H1 (cell line): ENCODE measurements around the gene ADNP2. TPM values are rescaled to one million over a fixed set of nuclear protein-coding genes. Genes with fewer than 3 reads are reported as not detected.

Experiments
- CTCF ChIA-PET: fragments of 300-600 bp; sonication (Branson Sonifier 250); formaldehyde crosslinking; loops from one replicate; lab custom pipeline; 2021; ENCODE audit not compliant: partially characterized antibody; lab: Charles Lee
- POLR2A ChIA-PET: fragments of 300-600 bp; sonication (Branson Sonifier 250); formaldehyde crosslinking; loops from one replicate; lab custom pipeline; 2021; ENCODE audit warnings: inconsistent platforms; ENCODE audit not compliant: partially characterized antibody; lab: Charles Lee
- DNase-seq, 2 experiments: peaks; one replicate each; pipeline versions ENCODE4 v3.0.0 to v3.0.0-alpha.2; 2010 to 2022; ENCODE audit warnings: low spot score in 2 of 2, low read depth in 1 of 2, mixed read lengths in 1 of 2
- FAIRE-seq: peaks from 2 replicates; lab custom pipeline; 2011; peaks lifted over from hg19 to GRCh38; lab: Jason Lieb, UNC
- H2AFZ ChIP-seq: 2 replicates; pipeline ENCODE4 v1.8.1; 2012; ENCODE audit warnings: low read length, inconsistent platforms
- H2AK5ac ChIP-seq: 2 replicates; pipeline ENCODE4 v1.6.1; 2013; ENCODE audit warnings: low read depth, low read length
- H2BK120ac ChIP-seq: replicated peaks from 2 replicates; pipeline ENCODE3; 2013; ENCODE audit warnings: low read depth, low read length, inconsistent platforms
- H2BK12ac ChIP-seq: 2 replicates; pipeline ENCODE4 v1.6.1; 2013; ENCODE audit warnings: low read depth, low read length
- H2BK15ac ChIP-seq: 2 replicates; pipeline ENCODE4 v1.6.1; 2013; ENCODE audit warnings: low read length
- H2BK20ac ChIP-seq: 2 replicates; pipeline ENCODE4 v1.6.1; 2013; ENCODE audit warnings: low read length
- H2BK5ac ChIP-seq: 2 replicates; pipeline ENCODE4 v1.6.1; 2013; ENCODE audit warnings: low read depth, low read length
- H3K14ac ChIP-seq: 2 replicates; pipeline ENCODE4 v1.6.1; 2013; ENCODE audit warnings: inconsistent platforms; ENCODE audit not compliant: insufficient read length
- H3K18ac ChIP-seq: 2 replicates; pipeline ENCODE4 v1.6.1; 2013; ENCODE audit warnings: low read length; ENCODE audit errors: extremely low read depth
- H3K23ac ChIP-seq: 2 replicates; pipeline ENCODE4 v1.6.1; 2013; ENCODE audit warnings: inconsistent platforms; ENCODE audit not compliant: insufficient read length
- H3K23me2 ChIP-seq: 2 replicates; pipeline ENCODE4 v1.6.1; 2013; ENCODE audit warnings: low read depth, low read length
- H3K27ac ChIP-seq: 2 replicates; pipeline ENCODE4 v1.6.1; 2011; ENCODE audit warnings: low read depth, low read length, inconsistent platforms
- H3K27me3 ChIP-seq, 4 experiments: replicated peaks in 1 of 4; 1 replicate in 1 of 4; 2 replicates in 3 of 4; pipeline versions ENCODE4 v1.6.1 to v1.8.1; 2011 to 2013; ENCODE audit warnings: low read length in 3 of 4, mild to moderate bottlenecking in 3 of 4, inconsistent platforms in 2 of 4, mixed read lengths in 2 of 4, moderate library complexity in 1 of 4; ENCODE audit not compliant: control insufficient read depth in 3 of 4, insufficient read depth in 3 of 4; ENCODE audit errors: extremely low read depth in 1 of 4
- H3K36me3 ChIP-seq, 4 experiments: 2 replicates each; pipeline versions ENCODE4 v1.6.1 to v1.8.1; 2011 to 2013; ENCODE audit warnings: mild to moderate bottlenecking in 4 of 4, low read length in 3 of 4, moderate library complexity in 2 of 4, control low read depth in 1 of 4, inconsistent platforms in 1 of 4; ENCODE audit not compliant: insufficient read depth in 4 of 4, control insufficient read depth in 2 of 4
- H3K4ac ChIP-seq: replicated peaks from 2 replicates; pipeline ENCODE3; 2013; ENCODE audit warnings: low read length, low read depth, mixed read lengths, inconsistent platforms; ENCODE audit not compliant: insufficient read length
- H3K4me1 ChIP-seq, 4 experiments: replicated peaks in 1 of 4; 1 replicate in 1 of 4; 2 replicates in 3 of 4; pipeline versions ENCODE4 v1.6.1 to v1.8.1; 2011 to 2013; ENCODE audit warnings: low read length in 3 of 4, inconsistent platforms in 2 of 4, mixed read lengths in 1 of 4; ENCODE audit not compliant: insufficient read depth in 4 of 4, control insufficient read depth in 3 of 4
- H3K4me2 ChIP-seq, 2 experiments: 2 replicates each; pipeline versions ENCODE4 v1.6.1 to v1.8.1; 2011 to 2013; ENCODE audit warnings: low read depth in 2 of 2, low read length in 2 of 2, control low read depth in 1 of 2, inconsistent platforms in 1 of 2, mild to moderate bottlenecking in 1 of 2; ENCODE audit not compliant: insufficient read depth in 1 of 2
- H3K4me3 ChIP-seq, 4 experiments: fragments of 200-600, 300-600 bp in 1 of 4; sonication (generic), shearing (Covaris generic), sonication (Bioruptor Twin) in 1 of 4; 2 replicates each; pipeline versions ENCODE4 v1.5.1 to v1.8.1; 2011 to 2016; ENCODE audit warnings: low read length in 4 of 4, low read depth in 3 of 4, control low read depth in 2 of 4, inconsistent platforms in 2 of 4, mild to moderate bottlenecking in 2 of 4, mixed read lengths in 1 of 4, moderate library complexity in 1 of 4; ENCODE audit not compliant: insufficient read depth in 2 of 4; ENCODE audit errors: extremely low read depth in 1 of 4
- H3K56ac ChIP-seq: replicated peaks from 2 replicates; pipeline ENCODE3; 2013; ENCODE audit warnings: low read depth, mild to moderate bottlenecking, mixed read lengths, low read length, inconsistent platforms; ENCODE audit not compliant: insufficient read length
- H3K79me1 ChIP-seq: 2 replicates; pipeline ENCODE4 v1.6.1; 2013; ENCODE audit warnings: low read depth, low read length, control low read depth
- H3K79me2 ChIP-seq, 2 experiments: 2 replicates each; pipeline versions ENCODE4 v1.6.1 to v1.8.1; 2012 to 2013; ENCODE audit warnings: low read length in 2 of 2, mild to moderate bottlenecking in 2 of 2, inconsistent platforms in 1 of 2; ENCODE audit not compliant: insufficient read depth in 2 of 2, control insufficient read depth in 1 of 2
- H3K9ac ChIP-seq, 4 experiments: replicated peaks in 1 of 4; 1 replicate in 1 of 4; 2 replicates in 3 of 4; pipeline versions ENCODE4 v1.6.1 to v1.8.1; 2011 to 2013; ENCODE audit warnings: low read depth in 3 of 4, low read length in 3 of 4, control low read depth in 2 of 4, mild to moderate bottlenecking in 2 of 4, moderate library complexity in 2 of 4, inconsistent platforms in 1 of 4; ENCODE audit errors: extremely low read depth in 1 of 4
- H3K9me3 ChIP-seq, 2 experiments: 2 replicates each; pipeline versions ENCODE4 v1.6.1 to v1.8.1; 2012 to 2013; ENCODE audit warnings: mild to moderate bottlenecking in 2 of 2, moderate library complexity in 2 of 2, control low read depth in 1 of 2, inconsistent platforms in 1 of 2, low read depth in 1 of 2, low read length in 1 of 2, mixed read lengths in 1 of 2; ENCODE audit not compliant: insufficient read depth in 2 of 2
- H4K20me1 ChIP-seq, 2 experiments: replicated peaks in 1 of 2; 2 replicates each; pipeline versions ENCODE3 to v1.8.1; 2011 to 2013; ENCODE audit warnings: inconsistent platforms in 2 of 2, low read length in 2 of 2, mild to moderate bottlenecking in 1 of 2; ENCODE audit not compliant: insufficient read depth in 2 of 2, control insufficient read depth in 1 of 2
- H4K5ac ChIP-seq: 2 replicates; pipeline ENCODE4 v1.6.1; 2013; ENCODE audit warnings: low read length, low read depth, mixed read lengths, inconsistent platforms; ENCODE audit not compliant: insufficient read length
- H4K8ac ChIP-seq: 2 replicates; pipeline ENCODE4 v1.8.0; 2013; ENCODE audit warnings: mild to moderate bottlenecking, moderate library complexity, low read length, inconsistent platforms; ENCODE audit not compliant: insufficient read depth; ENCODE audit errors: extremely low read depth
- H4K91ac ChIP-seq: replicated peaks from 2 replicates; pipeline ENCODE3; 2013; ENCODE audit warnings: low read length, mixed read lengths, inconsistent platforms; ENCODE audit not compliant: insufficient read length
- BACH1 ChIP-seq: IDR thresholded peaks from 2 replicates; pipeline ENCODE4 v1.6.1; 2012; ENCODE audit warnings: low read length, improper control_type of control experiment
- CTBP2 ChIP-seq: IDR thresholded peaks from 2 replicates; pipeline ENCODE4 v1.7.0; 2011; ENCODE audit warnings: borderline replicate concordance, mild to moderate bottlenecking, moderate library complexity, mixed read lengths, low read length; ENCODE audit not compliant: insufficient read depth, insufficient read length
- FOSL1 ChIP-seq: IDR thresholded peaks from 2 replicates; pipeline ENCODE4 v1.6.1; 2011; ENCODE audit warnings: mild to moderate bottlenecking, low read depth, low read length, moderate library complexity; ENCODE audit not compliant: insufficient read depth
- HDAC6 ChIP-seq: IDR thresholded peaks from one replicate; pipeline ENCODE4 v1.7.1; 2012; ENCODE audit warnings: low read depth, mild to moderate bottlenecking, inconsistent platforms, low read length, moderate library complexity
- KDM5A ChIP-seq: fragments of 200-600 bp; IDR thresholded peaks from 2 replicates; pipeline ENCODE4 v1.7.1; 2012; ENCODE audit warnings: mild to moderate bottlenecking, low read length, inconsistent platforms, mixed read lengths
- MAFK ChIP-seq: IDR thresholded peaks from 2 replicates; pipeline ENCODE4 v1.6.1; 2012; ENCODE audit warnings: low read depth, mild to moderate bottlenecking, improper control_type of control experiment, low read length
- NANOG ChIP-seq: IDR thresholded peaks from 2 replicates; pipeline ENCODE4 v1.6.1; 2011; ENCODE audit warnings: low read length, low read depth, mild to moderate bottlenecking, inconsistent platforms; ENCODE audit not compliant: insufficient read depth, poor library complexity, severe bottlenecking
- NRF1 ChIP-seq: IDR thresholded peaks from 2 replicates; pipeline ENCODE4 v1.6.1; 2011; ENCODE audit warnings: mild to moderate bottlenecking, low read depth, low read length, improper control_type of control experiment
- POU5F1 ChIP-seq: IDR thresholded peaks from 2 replicates; pipeline ENCODE4 v1.6.1; 2011; ENCODE audit warnings: low read depth, mild to moderate bottlenecking, low read length, moderate library complexity
- RAD21 ChIP-seq, 2 experiments: IDR thresholded peaks in 1 of 2; conservative IDR thresholded peaks in 1 of 2; 2 replicates each; pipeline ENCODE4 v1.6.1; 2011; ENCODE audit warnings: low read depth in 2 of 2, low read length in 2 of 2, improper control_type of control experiment in 1 of 2, inconsistent platforms in 1 of 2, mild to moderate bottlenecking in 1 of 2, moderate library complexity in 1 of 2
- SIRT6 ChIP-seq: IDR thresholded peaks from one replicate; pipeline ENCODE4 v1.7.1; 2012; ENCODE audit warnings: low read length, inconsistent platforms
- SUZ12 ChIP-seq: fragments of 200-600 bp; sonication (generic); IDR thresholded peaks from 2 replicates; pipeline ENCODE4 v1.6.1; 2012; ENCODE audit warnings: mild to moderate bottlenecking, inconsistent platforms, low read length, moderate library complexity, mixed read lengths
- TAF1 ChIP-seq: IDR thresholded peaks from 2 replicates; pipeline ENCODE4 v1.6.1; 2011; ENCODE audit warnings: mild to moderate bottlenecking, low read depth, low read length
- TEAD4 ChIP-seq: IDR thresholded peaks from 2 replicates; pipeline ENCODE4 v1.6.1; 2012; ENCODE audit warnings: low read depth, low read length, inconsistent platforms, mixed read lengths
- ZNF274 ChIP-seq: IDR thresholded peaks from 2 replicates; pipeline ENCODE4 v1.7.0; 2012; ENCODE audit warnings: low read length, borderline replicate concordance; ENCODE audit errors: extremely low read depth
- WGBS, 2 experiments: shearing (Covaris generic) in 1 of 2; methylation state at CpG; one replicate each; pipeline versions ENCODE4 v1.1.6 to v1.1.7; 2013 to 2015; ENCODE audit warnings: low lambda C conversion rate in 2 of 2, mixed read lengths in 2 of 2, inconsistent platforms in 1 of 2, low coverage in 1 of 2, missing lambda C conversion rate in 1 of 2; ENCODE audit not compliant: insufficient replicate concordance in 2 of 2, insufficient coverage in 1 of 2, insufficient read length in 1 of 2; ENCODE audit errors: extremely low coverage in 1 of 2, missing lambda C conversion rate in 1 of 2; 5-methylcytosine and 5-hydroxymethylcytosine counted together
- polyA plus RNA-seq, 7 experiments: library from polyadenylated mRNA; depleted of rRNA in 3 of 7; stranded (reverse) in 5 of 7; unstranded in 2 of 7; fragments of >200 nt in 5 of 7; fragments of 200-250 nt in 2 of 7; gene quantifications; 1 replicate in 5 of 7; 2 replicates in 1 of 7; 4 replicates in 1 of 7; pipeline versions ENCODE4 v1.2.1 to v1.2.3, GENCODE V29; 2011 to 2013; ENCODE audit warnings: missing spikeins in 2 of 7, mixed read lengths in 2 of 7
- total RNA-seq: library from RNA; stranded (reverse); fragmentation: NEBNext Ultra II Directional; extraction: Animal tissue kit (Norgen Biotek cat#: 25700); gene quantifications from 2 replicates; pipeline ENCODE4 v1.2.1, GENCODE V29; 2021

ADNP2 gene
- total and polyA plus RNA-seq, 2 of the 8 experiments (the other 6 are each of a cell fraction or from before 2014, with no cell fraction given), result 25.1 to 61.6 TPM

- H3K9ac ChIP-seq, result no peak overlapping the region
- no peak overlapping the region for H3K4ac ChIP-seq
- no peaks in the 10 kb centered on the region for H3K27me3 ChIP-seq
- no peak overlapping the region for H3K56ac ChIP-seq
- H2AK5ac ChIP-seq, result no peak overlapping the region
- H2BK120ac ChIP-seq, result no peak overlapping the region
- H2BK5ac ChIP-seq, result no peak overlapping the region
- peaks cover 0 to 2% of the 10 kb centered on the region in 2 experiments; a peak in 2 of 4 replicates for H3K9me3 ChIP-seq
- H2BK12ac ChIP-seq, result no peak overlapping the region
- no peaks in the 10 kb centered on the region for H3K79me2 ChIP-seq
- CTCF ChIA-PET, result interaction anchor here (0.7 to 2.5 kb wide), 10 partner anchors 11 to 84 kb away, joined by 3 to 12 read pairs (median 4); no protein-coding TSS in a partner anchor
- no peak overlapping the region for H2BK15ac ChIP-seq
- no peak overlapping the region for H4K5ac ChIP-seq
- DNase-seq, result no peak
- H3K18ac ChIP-seq, result no peak overlapping the region
- H4K20me1 ChIP-seq, result peaks cover 0 to 8% of the 10 kb centered on the region in 2 experiments
- no peak overlapping the region for H3K4me3 ChIP-seq
- no peaks in the 10 kb centered on the region for H3K36me3 ChIP-seq
- no peaks in the 10 kb centered on the region for H3K23me2 ChIP-seq
- no peak overlapping the region for H2AFZ ChIP-seq
- POLR2A ChIA-PET, result interaction anchor here (2.1 kb wide), 1 partner anchor 9 kb away, joined by 5 read pairs; no protein-coding TSS in a partner anchor
- H2BK20ac ChIP-seq, result no peak overlapping the region
- no peak overlapping the region for H3K4me2 ChIP-seq
- no peak overlapping the region for H3K27ac ChIP-seq
- no peaks in the 10 kb centered on the region for H3K4me1 ChIP-seq
- H3K23ac ChIP-seq, result no peak overlapping the region
- WGBS, 2 experiments, result 94% methylated on average over 10 of the region's 10 CpGs; no CpG with 5 or more reads in 1 of the 2 experiments
- no peak overlapping the region for H3K14ac ChIP-seq
- FAIRE-seq, result no peak
- peaks cover 5% of the 10 kb centered on the region for H3K79me1 ChIP-seq
- no peak overlapping the region for H4K91ac ChIP-seq
- H4K8ac ChIP-seq, result no peak overlapping the region
- TF ChIP-seq FOSL1 (no peak), SUZ12 (no peak), NANOG (no peak), CTBP2 (no peak), ZNF274 (no peak), KDM5A (no peak), TEAD4 (no peak), HDAC6 (no peak), SIRT6 (no peak), BACH1 (no peak), TAF1 (no peak), RAD21 (IDR thresholded peaks at IDR 0.05 in 1 of 2, conservative IDR thresholded peaks at IDR 0.05 in 1 of 2; ENCODE audit: low read depth in 2 of 2, low read length in 2 of 2) (no peak), NRF1 (no peak), MAFK (no peak), POU5F1 (no peak)
Measured at GRCh38 chr18:80189531-80189865, 80.4 kb downstream of the ADNP2 start.
